PFSK-1 (cell line): ENCODE data around the gene F12.

Experiments used
- FOXP2 ChIP-seq: optimal IDR thresholded peaks from 2 replicates; pipeline ENCODE3; 2011; ENCODE audit warnings: borderline replicate concordance, control low read depth, inconsistent platforms; ENCODE audit not compliant: insufficient read depth; ENCODE audit errors: extremely low read length, extremely low read depth
- POLR2AphosphoS5 ChIP-seq: IDR thresholded peaks from 2 replicates; pipeline ENCODE4 v1.6.1; 2012; ENCODE audit warnings: low read depth, mild to moderate bottlenecking, control low read depth, low read length, moderate library complexity
- SIN3A ChIP-seq: IDR thresholded peaks from 2 replicates; pipeline ENCODE4 v1.6.1; 2012; ENCODE audit warnings: mild to moderate bottlenecking, low read length, moderate library complexity, borderline replicate concordance; ENCODE audit not compliant: insufficient read depth
- TAF1 ChIP-seq: IDR thresholded peaks from 2 replicates; pipeline ENCODE4 v1.6.1; 2012; ENCODE audit warnings: low read length, control low read depth, borderline replicate concordance; ENCODE audit not compliant: insufficient read depth
- TF ChIP-seq, protein P1 (sequence below), 2 experiments: IDR thresholded peaks; 2 replicates each; pipeline versions ENCODE4 v1.6.1 to v1.8.0; 2011 to 2012; ENCODE audit warnings: low read depth in 2 of 2, low read length in 2 of 2, control low read depth in 1 of 2, inconsistent platforms in 1 of 2, mild to moderate bottlenecking in 1 of 2, moderate library complexity in 1 of 2; ENCODE audit not compliant: insufficient read depth in 1 of 2

Gene F12

DNA sequence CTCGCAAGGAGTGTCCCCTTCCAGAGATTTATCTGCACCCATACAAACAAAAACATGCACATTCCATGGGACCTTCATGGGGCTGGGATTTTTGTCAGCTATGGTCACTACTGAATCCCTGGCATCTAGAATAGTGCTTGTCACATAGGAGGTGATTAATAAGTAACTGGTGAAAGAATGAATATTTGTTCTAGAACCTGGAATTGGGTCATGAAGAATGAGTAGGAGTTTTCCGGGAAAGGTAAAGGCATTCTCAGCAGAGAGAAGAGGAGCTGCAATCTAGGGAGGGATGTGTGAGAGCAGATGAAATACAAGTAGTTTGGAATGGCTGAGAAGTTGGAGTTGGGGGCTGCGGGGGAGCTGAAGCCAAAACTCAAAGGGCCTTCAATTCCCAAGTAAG is 55.1 kb downstream of the F12 start:
- TF ChIP-seq, protein P1, sequence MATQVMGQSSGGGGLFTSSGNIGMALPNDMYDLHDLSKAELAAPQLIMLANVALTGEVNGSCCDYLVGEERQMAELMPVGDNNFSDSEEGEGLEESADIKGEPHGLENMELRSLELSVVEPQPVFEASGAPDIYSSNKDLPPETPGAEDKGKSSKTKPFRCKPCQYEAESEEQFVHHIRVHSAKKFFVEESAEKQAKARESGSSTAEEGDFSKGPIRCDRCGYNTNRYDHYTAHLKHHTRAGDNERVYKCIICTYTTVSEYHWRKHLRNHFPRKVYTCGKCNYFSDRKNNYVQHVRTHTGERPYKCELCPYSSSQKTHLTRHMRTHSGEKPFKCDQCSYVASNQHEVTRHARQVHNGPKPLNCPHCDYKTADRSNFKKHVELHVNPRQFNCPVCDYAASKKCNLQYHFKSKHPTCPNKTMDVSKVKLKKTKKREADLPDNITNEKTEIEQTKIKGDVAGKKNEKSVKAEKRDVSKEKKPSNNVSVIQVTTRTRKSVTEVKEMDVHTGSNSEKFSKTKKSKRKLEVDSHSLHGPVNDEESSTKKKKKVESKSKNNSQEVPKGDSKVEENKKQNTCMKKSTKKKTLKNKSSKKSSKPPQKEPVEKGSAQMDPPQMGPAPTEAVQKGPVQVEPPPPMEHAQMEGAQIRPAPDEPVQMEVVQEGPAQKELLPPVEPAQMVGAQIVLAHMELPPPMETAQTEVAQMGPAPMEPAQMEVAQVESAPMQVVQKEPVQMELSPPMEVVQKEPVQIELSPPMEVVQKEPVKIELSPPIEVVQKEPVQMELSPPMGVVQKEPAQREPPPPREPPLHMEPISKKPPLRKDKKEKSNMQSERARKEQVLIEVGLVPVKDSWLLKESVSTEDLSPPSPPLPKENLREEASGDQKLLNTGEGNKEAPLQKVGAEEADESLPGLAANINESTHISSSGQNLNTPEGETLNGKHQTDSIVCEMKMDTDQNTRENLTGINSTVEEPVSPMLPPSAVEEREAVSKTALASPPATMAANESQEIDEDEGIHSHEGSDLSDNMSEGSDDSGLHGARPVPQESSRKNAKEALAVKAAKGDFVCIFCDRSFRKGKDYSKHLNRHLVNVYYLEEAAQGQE (IDR thresholded peaks at IDR 0.05; ENCODE audit: insufficient read depth in 1 of 2, low read depth in 2 of 2, low read length in 2 of 2): no peak
- no peak for TF ChIP-seq FOXP2
- no peak for TF ChIP-seq POLR2AphosphoS5
- no peak for TF ChIP-seq SIN3A
- TF ChIP-seq TAF1: no peak

DNA sequence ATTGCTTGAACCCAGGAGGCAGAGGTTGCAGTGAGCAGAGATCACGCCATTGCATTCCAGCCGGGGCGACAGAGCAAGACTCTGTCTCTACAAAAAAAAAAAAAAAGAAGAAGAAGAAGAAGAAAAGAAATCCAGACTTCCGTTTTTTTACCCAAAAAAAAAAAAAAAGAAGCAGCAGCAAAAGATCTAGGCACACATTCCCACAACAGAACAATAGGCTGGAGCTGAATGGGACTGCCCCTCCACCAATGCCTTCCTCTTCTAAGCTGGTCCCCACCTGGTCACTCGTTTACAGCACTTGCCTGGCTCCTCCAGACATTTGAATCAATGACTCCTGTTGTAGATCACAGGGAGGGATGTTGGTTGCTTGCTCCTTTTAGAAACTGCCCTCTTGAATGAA is 56.3 kb downstream of the F12 start:
- TF ChIP-seq POLR2AphosphoS5 (no peak), TAF1 (no peak), FOXP2 (no peak), SIN3A (no peak)
- TF ChIP-seq, protein P1 (IDR thresholded peaks at IDR 0.05; ENCODE audit: insufficient read depth in 1 of 2, low read depth in 2 of 2, low read length in 2 of 2): no peak
